Type B pancreatic cell (in vitro differentiated cells): Measurements from ENCODE around the gene GLI3. TPM values are rescaled to one million over a fixed set of nuclear protein-coding genes. Genes with fewer than 3 reads are reported as not detected.

Experiments
- DNase-seq: peaks from one replicate; pipeline ENCODE4 v3.0.0; 2021; ENCODE audit warnings: mixed read lengths; ENCODE audit not compliant: unreplicated experiment; ENCODE audit errors: extremely low spot score
- H3K27ac Mint-ChIP-seq: 2 replicates; pipeline ENCODE4 v1.8.0; 2021; ENCODE audit warnings: mild to moderate bottlenecking, mixed read lengths
- H3K27me3 Mint-ChIP-seq: 2 replicates; pipeline ENCODE4 v1.8.0; 2021; ENCODE audit warnings: mixed read lengths
- H3K36me3 Mint-ChIP-seq: 2 replicates; pipeline ENCODE4 v1.8.0; 2021; ENCODE audit warnings: mixed read lengths
- H3K4me1 Mint-ChIP-seq: one replicate; pipeline ENCODE4 v1.8.0; 2021; ENCODE audit warnings: mixed read lengths; ENCODE audit not compliant: unreplicated experiment
- H3K4me3 Mint-ChIP-seq: 2 replicates; pipeline ENCODE4 v1.8.0; 2021; ENCODE audit warnings: mild to moderate bottlenecking, mixed read lengths
- H3K9me3 Mint-ChIP-seq: 2 replicates; pipeline ENCODE4 v1.8.0; 2021; ENCODE audit warnings: mixed read lengths
- CTCF ChIP-seq: fragments of 200-600 bp; sonication (generic); conservative IDR thresholded peaks from 2 replicates; pipeline ENCODE4 v1.5.0; 2021; ENCODE audit warnings: antibody characterized with exemption, mild to moderate bottlenecking
- total RNA-seq: library from RNA; stranded (reverse); gene quantifications from 2 replicates; pipeline ENCODE4 v1.2.1, GENCODE V29; 2021; ENCODE audit warnings: low replicate concordance

Gene GLI3
- total RNA-seq, 1 donor from 2014 or later: 141 TPM

- Mint-ChIP-seq H3K4me3 (no peak overlapping the region), H3K4me1 (peaks cover 50% of the 10 kb centered on the region), H3K27ac (peak overlapping the region; percentile 48), H3K27me3 (no peaks in the 10 kb centered on the region), H3K9me3 (no peaks in the 10 kb centered on the region), H3K36me3 (peaks cover 27% of the 10 kb centered on the region)
- no peak for TF ChIP-seq CTCF
- DNase-seq: no peak
These were observed 119.8 kb downstream of the GLI3 start for GRCh38 chr7:42117201-42117600.

- Mint-ChIP-seq H3K36me3 (peaks cover 34% of the 10 kb centered on the region), H3K27ac (no peak overlapping the region), H3K4me1 (peaks cover 48% of the 10 kb centered on the region), H3K4me3 (no peak overlapping the region), H3K27me3 (no peaks in the 10 kb centered on the region), H3K9me3 (no peaks in the 10 kb centered on the region)
- no peak for TF ChIP-seq CTCF
- no peak for DNase-seq
These were observed 121.2 kb downstream of the GLI3 start for GRCh38 chr7:42115795-42116194.

GRCh38 chr7:42110333-42110732, 126.7 kb downstream of the GLI3 start:
- H3K27ac Mint-ChIP-seq: no peak overlapping the region
- no peak overlapping the region for H3K4me3 Mint-ChIP-seq
- H3K4me1 Mint-ChIP-seq: peaks cover 49% of the 10 kb centered on the region
- no peak for TF ChIP-seq CTCF
- H3K9me3 Mint-ChIP-seq: no peaks in the 10 kb centered on the region
- no peak for DNase-seq
- no peaks in the 10 kb centered on the region for H3K27me3 Mint-ChIP-seq
- H3K36me3 Mint-ChIP-seq: peaks cover 10% of the 10 kb centered on the region

- H3K4me3 Mint-ChIP-seq: no peak overlapping the region
- peak overlapping the region; percentile 19 for H3K27ac Mint-ChIP-seq
- TF ChIP-seq CTCF: no peak
- H3K27me3 Mint-ChIP-seq: no peaks in the 10 kb centered on the region
- no peaks in the 10 kb centered on the region for H3K9me3 Mint-ChIP-seq
- peaks cover 15% of the 10 kb centered on the region for H3K36me3 Mint-ChIP-seq
- peaks cover 54% of the 10 kb centered on the region for H3K4me1 Mint-ChIP-seq
- no peak for DNase-seq
These were observed 128.0 kb downstream of the GLI3 start for GRCh38 chr7:42108803-42109528.

- Mint-ChIP-seq H3K27ac (peak overlapping the region; percentile 76), H3K36me3 (peaks cover 28% of the 10 kb centered on the region), H3K4me1 (peaks cover 62% of the 10 kb centered on the region), H3K9me3 (no peaks in the 10 kb centered on the region), H3K4me3 (peak overlapping the region; percentile 58), H3K27me3 (no peaks in the 10 kb centered on the region)
- no peak for TF ChIP-seq CTCF
- DNase-seq: no peak
These were observed 129.3 kb downstream of the GLI3 start for GRCh38 chr7:42107484-42108240.
